HAP-1 (cell line): ENCODE data around the gene TOP3A.
A peak's percentile ranks its signal among the peaks of the same experiment; 100 is the strongest.

Experiments used
- DNase-seq, 2 experiments: peaks; one replicate each; pipeline ENCODE4 v3.0.0-alpha.2; 2016 to 2020; ENCODE audit warnings: low spot score in 2 of 2
- H3K27me3 ChIP-seq: fragments of 250-450 bp; sonication (Bioruptor Pico); 2 replicates; pipeline ENCODE4 v1.5.1; 2020; ENCODE audit warnings: low read depth, mild to moderate bottlenecking, moderate library complexity
- H3K36me3 ChIP-seq: fragments of 250-450 bp; sonication (Bioruptor Pico); replicated peaks from 2 replicates; pipeline ENCODE4 v1.5.1; 2020; ENCODE audit warnings: mild to moderate bottlenecking
- H3K4me1 ChIP-seq: fragments of 250-450 bp; sonication (Bioruptor Pico); 2 replicates; pipeline ENCODE4 v1.5.1; 2020; ENCODE audit warnings: mild to moderate bottlenecking
- H3K4me3 ChIP-seq: fragments of 250-450 bp; sonication (Bioruptor Pico); 2 replicates; pipeline ENCODE4 v1.5.1; 2020; ENCODE audit warnings: mild to moderate bottlenecking, moderate library complexity
- H3K9me3 ChIP-seq: fragments of 250-450 bp; sonication (Bioruptor Pico); 2 replicates; pipeline ENCODE4 v1.5.1; 2020; ENCODE audit warnings: mild to moderate bottlenecking, moderate library complexity
- in situ Hi-C: fragments of 300-500 bp; cut with MboI; formaldehyde crosslinking; loops from 3 replicates; pipeline ENCODE4 v1.14.3; 2020; ENCODE audit warnings: low sequenced_read_pairs, inconsistent platforms, mixed read lengths

TOP3A gene

DNA sequence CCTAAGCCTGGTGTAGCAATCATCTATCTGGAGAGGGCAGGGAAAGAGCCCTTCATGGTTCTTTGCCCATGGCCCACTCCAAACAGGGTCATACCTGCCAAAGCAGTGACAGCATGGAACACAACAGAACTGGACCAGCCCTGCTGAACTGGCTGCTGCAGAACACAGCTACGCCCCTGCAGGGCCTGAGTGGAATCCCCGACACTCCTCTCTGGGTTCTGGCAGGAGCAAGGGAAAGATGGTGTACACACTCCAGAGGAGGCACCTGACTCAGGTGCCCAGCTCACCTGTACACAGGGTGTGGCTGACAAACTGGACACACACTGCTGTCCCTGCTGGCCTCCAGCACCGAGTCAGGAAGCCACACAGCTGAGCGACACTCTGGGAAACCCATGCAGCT lies 34.5 kb downstream of the TOP3A start:
- H3K4me3 ChIP-seq: no peak overlapping the region
- no peaks in the 10 kb centered on the region for H3K9me3 ChIP-seq
- DNase-seq: no peak
- in situ Hi-C loops: no loop called here
- no peaks in the 10 kb centered on the region for H3K27me3 ChIP-seq
- peaks cover 95% of the 10 kb centered on the region for H3K36me3 ChIP-seq
- H3K4me1 ChIP-seq: no peaks in the 10 kb centered on the region

DNA sequence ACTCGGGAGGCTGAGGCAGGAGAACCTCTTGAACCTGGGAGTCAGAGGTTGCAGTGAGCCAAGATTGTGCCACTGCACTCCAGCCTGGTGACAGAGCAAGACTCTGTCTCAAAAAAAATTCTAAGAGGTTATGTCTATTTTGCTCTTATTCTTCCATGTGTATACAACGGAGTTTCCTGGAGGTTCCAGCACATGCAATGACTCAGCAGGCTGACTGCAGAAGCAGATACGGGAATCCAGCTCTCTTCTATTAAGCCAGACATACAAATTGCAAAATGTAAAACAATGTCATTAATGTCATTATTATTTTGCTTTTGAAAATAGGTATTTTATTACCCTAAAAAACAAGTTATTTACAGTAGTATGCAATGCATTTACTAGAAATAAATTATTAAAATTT lies 35.9 kb downstream of the TOP3A start:
- no peak for DNase-seq
- Histone ChIP-seq H3K9me3 (no peaks in the 10 kb centered on the region), H3K27me3 (no peaks in the 10 kb centered on the region), H3K4me3 (no peak overlapping the region), H3K36me3 (peaks cover 92% of the 10 kb centered on the region), H3K4me1 (no peaks in the 10 kb centered on the region)
- in situ Hi-C loops: no loop called here

DNA sequence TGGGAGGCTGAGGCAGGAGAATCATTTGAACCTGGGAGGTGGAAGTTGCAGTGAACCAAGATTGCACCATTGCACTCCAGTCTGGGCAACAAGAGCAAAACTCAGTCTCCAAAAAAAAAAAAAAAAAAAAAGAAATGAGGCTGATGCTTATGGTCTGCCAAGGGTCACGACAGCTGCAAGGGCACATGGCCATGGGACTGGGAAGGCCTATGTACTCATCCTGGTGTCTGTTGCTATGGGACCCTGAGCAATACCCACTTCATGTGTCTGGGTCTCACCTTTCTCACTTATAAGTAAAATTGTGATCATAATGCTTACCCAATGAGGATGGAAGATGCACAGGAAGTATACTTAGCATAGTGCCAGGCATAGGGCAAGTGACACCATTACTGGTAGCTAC lies 37.7 kb downstream of the TOP3A start:
- Histone ChIP-seq H3K9me3 (no peaks in the 10 kb centered on the region), H3K27me3 (no peaks in the 10 kb centered on the region), H3K4me1 (no peaks in the 10 kb centered on the region), H3K36me3 (peaks cover 83% of the 10 kb centered on the region), H3K4me3 (no peak overlapping the region)
- in situ Hi-C loops: no loop called here
- DNase-seq: no peak

GRCh38 chr17:18270046-18270931 lies 44.5 kb downstream of the TOP3A start:
- in situ Hi-C loops: no loop called here
- Histone ChIP-seq H3K4me1 (no peaks in the 10 kb centered on the region), H3K27me3 (no peaks in the 10 kb centered on the region), H3K36me3 (peaks cover 22% of the 10 kb centered on the region), H3K9me3 (no peaks in the 10 kb centered on the region), H3K4me3 (no peak overlapping the region)
- no peak for DNase-seq

- Histone ChIP-seq H3K36me3 (peaks cover 18% of the 10 kb centered on the region), H3K27me3 (no peaks in the 10 kb centered on the region), H3K4me1 (no peaks in the 10 kb centered on the region), H3K4me3 (no peak overlapping the region), H3K9me3 (no peaks in the 10 kb centered on the region)
- peak in 1 of 2 experiments; percentile 38 for DNase-seq
- in situ Hi-C loops: no loop called here
These were observed 46.7 kb downstream of the TOP3A start for GRCh38 chr17:18267927-18268711.

- DNase-seq: no peak
- Histone ChIP-seq H3K4me3 (no peak overlapping the region), H3K27me3 (no peaks in the 10 kb centered on the region), H3K36me3 (peaks cover 15% of the 10 kb centered on the region), H3K9me3 (no peaks in the 10 kb centered on the region), H3K4me1 (no peaks in the 10 kb centered on the region)
- in situ Hi-C loops: no loop called here
These were observed 47.4 kb downstream of the TOP3A start for GRCh38 chr17:18267366-18267765.

DNA sequence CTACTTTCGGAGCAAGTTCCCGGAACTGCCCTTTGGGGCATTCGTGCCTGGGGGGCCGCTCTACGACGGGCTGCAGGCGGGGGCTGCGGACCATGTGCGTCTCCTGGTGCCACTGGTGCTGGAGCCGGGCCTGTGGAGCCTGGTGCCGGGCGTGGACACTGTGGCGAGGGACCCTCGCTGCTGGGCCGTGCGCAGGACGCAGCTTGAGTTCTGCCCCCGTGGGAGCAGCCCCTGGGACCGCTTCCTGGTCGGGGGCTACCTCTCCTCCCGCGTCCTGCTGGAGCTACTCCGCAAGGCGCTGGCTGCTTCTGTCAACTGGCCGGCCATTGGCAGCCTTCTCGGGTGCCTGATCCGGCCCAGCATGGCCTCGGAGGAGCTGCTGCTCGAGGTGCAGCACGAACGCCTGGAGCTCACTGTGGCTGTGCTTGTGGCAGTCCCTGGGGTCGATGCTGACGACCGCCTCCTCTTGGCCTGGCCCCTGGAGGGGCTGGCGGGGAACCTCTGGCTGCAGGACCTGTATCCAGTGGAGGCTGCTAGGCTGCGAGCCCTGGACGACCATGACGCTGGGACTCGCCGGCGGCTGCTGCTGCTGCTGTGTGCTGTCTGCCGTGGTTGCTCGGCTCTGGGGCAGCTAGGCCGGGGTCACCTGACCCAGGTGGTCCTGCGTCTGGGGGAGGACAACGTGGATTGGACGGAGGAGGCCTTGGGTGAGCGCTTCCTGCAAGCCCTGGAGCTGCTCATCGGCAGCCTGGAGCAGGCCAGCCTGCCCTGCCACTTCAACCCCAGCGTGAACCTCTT lies 50.7 kb downstream of the TOP3A start:
- in situ Hi-C loops: no loop called here

GRCh38 chr17:18262641-18263040 lies 52.2 kb downstream of the TOP3A start:
- Histone ChIP-seq H3K4me3 (no peak overlapping the region), H3K9me3 (no peaks in the 10 kb centered on the region)
- in situ Hi-C loops: no loop called here

More for the DNA sequence above, 50.7 kb downstream of the TOP3A start:
- no peaks in the 10 kb centered on the region for H3K27me3 ChIP-seq
- no peak for DNase-seq
- H3K4me1 ChIP-seq: peaks cover 13% of the 10 kb centered on the region
- no peak overlapping the region for H3K4me3 ChIP-seq
- peaks cover 15% of the 10 kb centered on the region; the same call in 1 of the 2 replicates for H3K36me3 ChIP-seq
- H3K9me3 ChIP-seq: no peaks in the 10 kb centered on the region

DNA sequence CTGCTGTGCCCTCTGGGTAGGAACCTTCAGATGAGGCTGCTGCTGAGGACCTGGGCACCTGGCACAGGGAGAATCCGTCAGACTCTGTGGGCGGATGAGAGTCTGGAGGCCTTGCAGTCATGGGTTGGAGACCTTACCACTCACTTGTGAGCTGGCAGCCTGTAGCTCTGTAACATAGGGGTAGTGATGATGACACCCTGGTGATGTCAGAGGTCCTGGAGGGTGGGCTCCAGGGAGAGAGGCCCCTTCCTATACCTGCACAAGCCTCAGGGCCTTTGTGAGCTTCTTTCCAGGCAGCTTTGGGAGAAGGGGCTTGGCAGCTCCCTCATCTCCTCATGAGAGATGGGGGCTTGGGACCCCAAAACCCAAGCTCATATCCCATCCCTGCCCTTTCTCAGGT lies 52.7 kb downstream of the TOP3A start:
- in situ Hi-C loops: no loop called here
- Histone ChIP-seq H3K27me3 (no peaks in the 10 kb centered on the region), H3K36me3 (peaks cover 19% of the 10 kb centered on the region; the same call in 1 of the 2 replicates), H3K4me1 (peaks cover 24% of the 10 kb centered on the region), H3K4me3 (peak overlapping the region; percentile 4; the same call in 1 of the 2 replicates), H3K9me3 (no peaks in the 10 kb centered on the region)
- DNase-seq: no peak

More at GRCh38 chr17:18262641-18263040, 52.2 kb downstream of the TOP3A start:
- DNase-seq: no peak
- Histone ChIP-seq H3K4me1 (peaks cover 18% of the 10 kb centered on the region), H3K27me3 (no peaks in the 10 kb centered on the region), H3K36me3 (peaks cover 19% of the 10 kb centered on the region; the same call in 1 of the 2 replicates)

- H3K36me3 ChIP-seq: peaks cover 19% of the 10 kb centered on the region; the same call in 1 of the 2 replicates
- H3K4me1 ChIP-seq: peaks cover 25% of the 10 kb centered on the region
- H3K4me3 ChIP-seq: peak overlapping the region; percentile 91
- H3K27me3 ChIP-seq: no peaks in the 10 kb centered on the region
- no peaks in the 10 kb centered on the region for H3K9me3 ChIP-seq
- in situ Hi-C loops: no loop called here
- DNase-seq: no peak
These were observed 53.1 kb downstream of the TOP3A start for GRCh38 chr17:18261659-18262058.

DNA sequence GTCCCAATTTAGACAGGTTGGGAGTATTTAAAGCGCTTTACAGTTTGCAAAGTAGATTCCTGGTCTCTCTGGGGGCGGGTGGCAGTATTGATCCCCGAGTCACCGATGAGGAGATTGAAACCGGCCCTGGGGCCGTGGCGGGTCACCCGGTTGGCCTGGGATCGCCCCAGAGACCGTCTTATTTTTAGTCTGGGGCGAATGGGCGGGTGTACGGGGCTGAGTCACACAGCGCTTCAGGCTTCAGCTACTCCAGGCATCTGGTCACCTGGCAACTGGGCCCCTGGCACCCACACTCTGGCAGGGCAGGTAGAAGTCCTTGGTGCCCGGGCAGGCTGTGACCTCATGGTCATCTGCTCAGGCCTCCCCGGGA lies 53.7 kb downstream of the TOP3A start:
- H3K9me3 ChIP-seq: no peaks in the 10 kb centered on the region
- H3K27me3 ChIP-seq: no peaks in the 10 kb centered on the region
- H3K4me3 ChIP-seq: peak overlapping the region; percentile 91
- in situ Hi-C loops: no loop called here
- peaks cover 25% of the 10 kb centered on the region for H3K4me1 ChIP-seq
- DNase-seq: no peak
- peaks cover 17% of the 10 kb centered on the region; the same call in 1 of the 2 replicates for H3K36me3 ChIP-seq

- peak; percentile 88 to 97 for DNase-seq
- peaks cover 25% of the 10 kb centered on the region for H3K4me1 ChIP-seq
- H3K36me3 ChIP-seq: peaks cover 20% of the 10 kb centered on the region
- in situ Hi-C loops: no loop called here
- H3K9me3 ChIP-seq: no peaks in the 10 kb centered on the region
- H3K4me3 ChIP-seq: peak within 1 kb of the TSS; percentile 91
- H3K27me3 ChIP-seq: no peaks in the 10 kb centered on the region
These were observed 54.3 kb downstream of the TOP3A start, which contains the start of gene MIEF2 for GRCh38 chr17:18260332-18261145. TSS of gene MIEF2 (plus strand) at chr17:18260662. CDS start at chr17:18262721, 2,059 bp downstream.
